OCI-LY1 (cell line): ENCODE data around the gene CTDSPL.

Source experiments
- CTCF ChIP-seq: fragments of 200-600 bp; sonication (generic), shearing (Covaris generic); IDR thresholded peaks from 2 replicates; pipeline ENCODE4 v1.5.1; 2017; ENCODE audit warnings: mild to moderate bottlenecking, antibody characterized with exemption, low read length, moderate library complexity, mixed read lengths
- EZH2 ChIP-seq: fragments of 200-600 bp; sonication (generic), shearing (Covaris generic); IDR thresholded peaks from 2 replicates; pipeline ENCODE4 v1.8.0; 2017; ENCODE audit warnings: borderline replicate concordance, mixed run types, mild to moderate bottlenecking, antibody characterized with exemption, low read length, moderate library complexity, mixed read lengths

DNA sequence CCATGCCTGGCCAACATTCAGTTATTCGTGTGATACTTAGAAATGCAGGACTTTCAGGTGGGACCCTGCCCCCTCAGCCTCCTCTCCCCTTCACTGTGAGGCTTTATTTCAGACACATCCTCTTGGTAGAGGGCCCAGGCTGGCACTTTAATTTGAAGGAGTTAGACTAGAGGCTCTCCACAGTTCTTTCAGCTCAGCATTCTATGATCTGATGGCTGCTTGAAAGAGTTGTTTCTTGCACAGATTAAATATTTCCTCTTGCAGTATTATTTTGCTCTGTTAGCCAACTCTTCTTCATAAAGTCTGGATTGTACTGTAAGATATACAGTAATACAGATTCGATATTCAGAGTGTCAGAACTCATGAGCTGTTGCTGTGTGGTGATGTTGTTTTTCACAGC is 35.1 kb downstream of the CTDSPL start:
- TF ChIP-seq CTCF (no peak), EZH2 (no peak)
